ENCODE measurements around the gene RCAN1. TPM values are rescaled to one million over a fixed set of nuclear protein-coding genes. Genes with fewer than 3 reads are reported as not detected.

The RCAN1 gene
- total and polyA plus RNA-seq, 3 donors from 2014 or later: 16.7 to 21.9 (median 20.6) TPM

DNA sequence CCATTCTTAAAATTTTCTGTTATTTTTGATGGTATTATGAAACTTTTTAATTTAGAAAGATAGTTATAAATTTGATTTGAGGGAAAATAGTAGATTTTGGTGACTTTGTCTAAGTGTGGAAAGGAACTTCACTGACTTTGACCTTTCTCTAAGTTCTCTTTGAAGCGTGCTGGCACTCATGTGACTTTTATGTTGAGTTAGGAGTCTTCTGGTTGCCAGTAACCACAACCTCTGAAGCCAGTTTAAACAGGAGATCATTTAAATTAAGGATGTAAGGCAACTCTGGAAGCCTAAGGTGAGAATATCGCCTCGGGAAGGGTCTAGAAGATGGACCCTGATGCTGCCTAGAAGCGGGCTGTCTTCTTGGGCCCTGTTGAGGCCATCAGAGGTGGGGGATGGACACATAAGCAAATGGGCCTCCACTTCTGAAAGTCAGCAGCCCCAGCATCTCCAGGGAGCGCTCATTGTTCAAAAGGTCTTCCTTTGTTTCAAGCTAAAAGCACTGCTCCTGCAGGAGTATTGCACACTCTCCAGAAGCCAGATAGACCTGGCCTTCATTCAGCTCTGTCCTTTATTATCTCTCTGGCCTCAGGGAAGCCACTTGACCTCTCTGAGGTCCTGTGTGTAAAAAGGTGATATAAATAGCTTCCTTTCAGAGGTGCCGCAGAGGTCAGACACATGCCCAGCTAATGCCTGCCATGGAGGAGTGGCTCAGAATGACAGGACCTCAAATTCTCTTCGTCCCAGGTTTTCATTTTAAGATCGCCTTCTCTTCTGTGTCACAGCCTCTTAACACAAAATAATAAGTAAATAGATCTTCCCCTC is 5.1 kb upstream of the RCAN1 start:
- Histone ChIP-seq H3K27me3 (no peaks in the 10 kb centered on the region), H3K27ac (no peak overlapping the region), H3K4me3 (no peak overlapping the region), H3K4me1 (no peaks in the 10 kb centered on the region), H3K9me3 (no peaks in the 10 kb centered on the region), H3K36me3 (ENCODE audit: low read depth, missing control alignments) (no peaks in the 10 kb centered on the region)
- intact Hi-C loops (cut with DNase I; ENCODE audit: low total_unique reads): no loop called here
- DNase-seq: no peak
- TF ChIP-seq POLR2A (IDR thresholded peaks at IDR 0.05): no peak
- TF ChIP-seq, protein P1, sequence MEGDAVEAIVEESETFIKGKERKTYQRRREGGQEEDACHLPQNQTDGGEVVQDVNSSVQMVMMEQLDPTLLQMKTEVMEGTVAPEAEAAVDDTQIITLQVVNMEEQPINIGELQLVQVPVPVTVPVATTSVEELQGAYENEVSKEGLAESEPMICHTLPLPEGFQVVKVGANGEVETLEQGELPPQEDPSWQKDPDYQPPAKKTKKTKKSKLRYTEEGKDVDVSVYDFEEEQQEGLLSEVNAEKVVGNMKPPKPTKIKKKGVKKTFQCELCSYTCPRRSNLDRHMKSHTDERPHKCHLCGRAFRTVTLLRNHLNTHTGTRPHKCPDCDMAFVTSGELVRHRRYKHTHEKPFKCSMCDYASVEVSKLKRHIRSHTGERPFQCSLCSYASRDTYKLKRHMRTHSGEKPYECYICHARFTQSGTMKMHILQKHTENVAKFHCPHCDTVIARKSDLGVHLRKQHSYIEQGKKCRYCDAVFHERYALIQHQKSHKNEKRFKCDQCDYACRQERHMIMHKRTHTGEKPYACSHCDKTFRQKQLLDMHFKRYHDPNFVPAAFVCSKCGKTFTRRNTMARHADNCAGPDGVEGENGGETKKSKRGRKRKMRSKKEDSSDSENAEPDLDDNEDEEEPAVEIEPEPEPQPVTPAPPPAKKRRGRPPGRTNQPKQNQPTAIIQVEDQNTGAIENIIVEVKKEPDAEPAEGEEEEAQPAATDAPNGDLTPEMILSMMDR (IDR thresholded peaks at IDR 0.05): no peak
- WGBS, 2 donors: 84 to 86% methylated on average over 8 of the region's 8 CpGs

DNA sequence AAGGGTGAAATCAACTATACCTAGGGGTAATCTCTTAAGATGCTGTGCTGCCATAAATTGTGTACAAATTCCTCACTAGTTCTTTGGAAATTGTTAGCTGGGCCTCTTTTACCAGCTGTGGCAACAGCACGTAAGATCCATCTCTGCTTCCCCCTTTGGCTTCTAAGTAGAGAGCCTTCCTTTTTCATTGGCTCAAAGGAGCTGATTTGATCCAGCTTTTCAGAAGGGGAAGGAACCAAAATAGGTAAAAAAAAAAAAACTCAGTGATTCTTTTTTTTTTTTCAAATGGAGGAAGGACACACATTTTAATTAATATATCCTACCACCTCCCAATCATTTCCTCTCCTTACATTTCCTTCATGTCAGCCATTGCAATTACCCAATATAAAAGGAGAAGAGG is 4.0 kb upstream of the RCAN1 start:
- TF ChIP-seq, protein P1 (IDR thresholded peaks at IDR 0.05): no peak
- TF ChIP-seq POLR2A (IDR thresholded peaks at IDR 0.05): no peak
- Histone ChIP-seq H3K4me3 (no peak overlapping the region), H3K4me1 (no peaks in the 10 kb centered on the region), H3K9me3 (no peaks in the 10 kb centered on the region), H3K27me3 (no peaks in the 10 kb centered on the region), H3K36me3 (ENCODE audit: low read depth, missing control alignments) (no peaks in the 10 kb centered on the region), H3K27ac (no peak overlapping the region)
- WGBS, 2 donors: 65 to 96% methylated on average over 1 of the region's 1 CpG
- intact Hi-C loops (cut with DNase I; ENCODE audit: low total_unique reads): no loop called here
- no peak for DNase-seq

DNA sequence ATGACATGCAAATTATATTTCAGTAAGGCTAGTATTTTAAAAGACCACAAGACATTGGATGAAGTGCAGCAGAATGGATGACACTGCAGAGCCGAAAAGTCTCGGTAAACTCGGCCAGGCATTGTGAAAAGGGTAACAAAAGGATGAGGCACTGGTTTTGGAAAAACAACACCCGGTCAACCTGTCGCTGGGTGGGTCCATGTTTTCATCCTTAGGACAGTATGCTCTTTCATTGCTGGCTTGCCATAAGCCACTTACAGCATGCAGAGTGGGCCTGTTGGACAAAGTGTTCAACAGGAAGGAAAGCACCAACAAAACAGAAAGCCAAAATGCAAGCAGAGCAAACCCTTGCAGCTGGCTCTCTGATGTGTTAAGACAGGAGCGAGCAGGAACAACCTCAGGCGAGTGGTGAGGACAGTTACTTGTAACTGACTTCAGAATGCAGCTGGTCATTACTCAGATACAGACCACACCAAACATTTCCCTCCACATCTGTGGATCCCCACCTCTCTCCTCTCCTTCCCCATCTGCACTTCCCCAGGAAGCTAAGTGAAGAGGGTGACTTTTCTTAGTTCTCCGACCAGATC is 2.9 kb upstream of the RCAN1 start:
- peak; percentile 19 for DNase-seq
- intact Hi-C loops (cut with DNase I; ENCODE audit: low total_unique reads): no loop called here
- H3K4me1 ChIP-seq: no peaks in the 10 kb centered on the region

DNA sequence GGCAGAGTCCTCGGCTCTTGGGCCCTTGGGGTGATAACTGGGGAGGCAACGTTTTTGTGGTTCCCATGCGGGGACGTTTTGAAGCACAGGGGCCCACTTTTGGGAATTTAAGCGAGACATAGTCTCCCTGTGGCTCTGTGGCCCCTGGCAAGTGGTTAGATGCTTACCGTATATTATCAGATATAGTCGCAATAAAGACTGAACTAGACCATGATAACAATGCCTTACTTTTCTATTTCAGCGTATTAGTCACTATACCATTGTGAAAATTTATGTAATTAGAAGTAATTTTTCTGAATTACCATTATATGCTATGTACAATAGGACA is 538 bp upstream of the RCAN1 start:
- intact Hi-C loops (cut with DNase I; ENCODE audit: low total_unique reads): no loop called here
- H3K27ac ChIP-seq: peak overlapping the region; percentile 56 to 75
- H3K27me3 ChIP-seq: no peaks in the 10 kb centered on the region
- H3K4me1 ChIP-seq: no peaks in the 10 kb centered on the region
- H3K36me3 ChIP-seq (ENCODE audit: low read depth, missing control alignments): no peaks in the 10 kb centered on the region
- no peak for TF ChIP-seq POLR2A (IDR thresholded peaks at IDR 0.05)
- TF ChIP-seq, protein P1 (IDR thresholded peaks at IDR 0.05): no peak
- no peaks in the 10 kb centered on the region for H3K9me3 ChIP-seq
- H3K4me3 ChIP-seq: peak overlapping the region; percentile 67 to 79
- WGBS, 2 donors: 0 to 2% methylated on average over 7 to 8 of the region's 8 CpGs
- DNase-seq: no peak

More for the DNA sequence above, 2.9 kb upstream of the RCAN1 start:
- no peak overlapping the region for H3K4me3 ChIP-seq
- 84 to 86% methylated on average over 8 of the region's 8 CpGs for WGBS, 2 donors
- no peaks in the 10 kb centered on the region for H3K36me3 ChIP-seq (ENCODE audit: low read depth, missing control alignments)
- TF ChIP-seq, protein P1 (IDR thresholded peaks at IDR 0.05): no peak
- TF ChIP-seq POLR2A (IDR thresholded peaks at IDR 0.05): no peak
- H3K27me3 ChIP-seq: no peaks in the 10 kb centered on the region
- H3K27ac ChIP-seq: no peak overlapping the region
- H3K9me3 ChIP-seq: no peaks in the 10 kb centered on the region

All from testis (tissue), 3 donors.